ENCODE data around the gene ZC3H18.

ZC3H18 gene

DNA sequence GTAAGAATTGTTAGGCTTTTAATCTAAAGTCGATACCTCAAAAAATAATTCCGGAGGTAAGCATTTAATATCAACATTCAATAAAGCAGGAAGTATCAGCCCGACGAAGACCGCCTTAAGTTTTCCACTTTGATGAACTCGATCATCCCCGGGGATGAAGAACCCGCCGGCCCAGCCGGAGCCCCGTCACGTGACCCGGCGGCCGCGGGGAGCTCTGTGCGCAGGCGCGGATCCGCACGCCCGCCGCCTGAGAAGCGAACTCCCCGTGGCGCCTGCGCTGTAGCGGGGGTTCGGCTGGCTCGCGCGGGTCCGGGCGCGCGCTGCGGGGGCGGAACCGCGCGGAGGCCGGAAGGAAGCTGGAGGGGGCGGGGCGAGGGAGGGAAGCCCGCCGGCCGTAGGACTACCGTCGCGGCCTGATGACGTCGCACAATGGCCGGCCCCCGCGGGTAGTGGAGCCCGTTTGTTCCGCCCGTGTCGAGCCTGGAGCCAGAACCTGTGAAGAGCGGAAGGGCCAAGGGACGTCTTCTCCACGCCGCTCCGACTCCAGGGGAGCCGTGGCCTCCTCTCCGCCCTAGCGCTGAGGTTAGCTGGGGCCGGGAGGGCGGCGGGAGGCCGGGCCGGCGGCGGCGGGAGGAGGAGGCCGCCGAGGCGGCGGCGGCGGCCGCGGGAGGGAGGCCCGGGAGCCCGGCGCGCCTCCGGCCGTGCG lies at the start of gene ZC3H18:
TSS of gene ZC3H18 (plus strand) at position 419 of the 706 bp plus-strand sequence. CDS start 6,721 bp downstream, outside the sequence.
- DNase-seq (ENCODE audit: low read depth) = peak; percentile 97
- H3K4me3 ChIP-seq (ENCODE audit: low read depth, low read length) = peak within 1 kb of the TSS; percentile 98
- TF ChIP-seq, protein P1, sequence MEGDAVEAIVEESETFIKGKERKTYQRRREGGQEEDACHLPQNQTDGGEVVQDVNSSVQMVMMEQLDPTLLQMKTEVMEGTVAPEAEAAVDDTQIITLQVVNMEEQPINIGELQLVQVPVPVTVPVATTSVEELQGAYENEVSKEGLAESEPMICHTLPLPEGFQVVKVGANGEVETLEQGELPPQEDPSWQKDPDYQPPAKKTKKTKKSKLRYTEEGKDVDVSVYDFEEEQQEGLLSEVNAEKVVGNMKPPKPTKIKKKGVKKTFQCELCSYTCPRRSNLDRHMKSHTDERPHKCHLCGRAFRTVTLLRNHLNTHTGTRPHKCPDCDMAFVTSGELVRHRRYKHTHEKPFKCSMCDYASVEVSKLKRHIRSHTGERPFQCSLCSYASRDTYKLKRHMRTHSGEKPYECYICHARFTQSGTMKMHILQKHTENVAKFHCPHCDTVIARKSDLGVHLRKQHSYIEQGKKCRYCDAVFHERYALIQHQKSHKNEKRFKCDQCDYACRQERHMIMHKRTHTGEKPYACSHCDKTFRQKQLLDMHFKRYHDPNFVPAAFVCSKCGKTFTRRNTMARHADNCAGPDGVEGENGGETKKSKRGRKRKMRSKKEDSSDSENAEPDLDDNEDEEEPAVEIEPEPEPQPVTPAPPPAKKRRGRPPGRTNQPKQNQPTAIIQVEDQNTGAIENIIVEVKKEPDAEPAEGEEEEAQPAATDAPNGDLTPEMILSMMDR (IDR thresholded peaks at IDR 0.05; ENCODE audit: low read depth, low read length) = no peak
- TF ChIP-seq POLR2A (IDR thresholded peaks at IDR 0.05; ENCODE audit: extremely low read depth, insufficient read length) = peak; percentile 69
- TF ChIP-seq, protein P2, sequence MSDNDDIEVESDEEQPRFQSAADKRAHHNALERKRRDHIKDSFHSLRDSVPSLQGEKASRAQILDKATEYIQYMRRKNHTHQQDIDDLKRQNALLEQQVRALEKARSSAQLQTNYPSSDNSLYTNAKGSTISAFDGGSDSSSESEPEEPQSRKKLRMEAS (IDR thresholded peaks at IDR 0.05; ENCODE audit: low read depth, low read length) = peak; percentile 86
- peak; percentile 49 for TF ChIP-seq MYC (IDR thresholded peaks at IDR 0.05; ENCODE audit: low read depth, low read length)

DNA sequence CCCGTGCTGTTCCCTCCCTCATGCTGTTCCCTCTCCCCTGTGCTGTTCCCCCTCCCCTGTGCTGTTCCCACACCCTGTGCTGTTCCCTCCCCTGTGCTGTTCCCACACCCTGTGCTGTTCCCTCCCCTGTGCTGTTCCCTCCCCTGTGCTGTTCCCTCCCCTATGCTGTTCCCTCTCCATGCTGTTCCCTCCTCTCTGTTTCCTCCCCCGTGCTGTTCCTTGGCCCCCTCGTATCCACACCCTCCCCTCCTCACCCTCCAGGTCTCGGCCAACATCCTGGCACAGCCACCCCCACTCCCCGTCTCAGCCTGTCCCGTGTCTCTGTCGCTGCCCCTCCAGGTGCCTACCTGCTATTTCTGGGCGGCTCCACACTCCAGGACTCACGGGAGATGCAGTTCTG lies 48.5 kb upstream of the ZC3H18 start:
- DNase-seq (ENCODE audit: low read depth) = no peak
- H3K4me3 ChIP-seq (ENCODE audit: low read depth, low read length) = no peak overlapping the region
- TF ChIP-seq MYC (IDR thresholded peaks at IDR 0.05; ENCODE audit: low read depth, low read length) (no peak), POLR2A (IDR thresholded peaks at IDR 0.05; ENCODE audit: extremely low read depth, insufficient read length) (no peak)
- TF ChIP-seq, protein P2 (IDR thresholded peaks at IDR 0.05; ENCODE audit: low read depth, low read length) = no peak
- TF ChIP-seq, protein P1 (IDR thresholded peaks at IDR 0.05; ENCODE audit: low read depth, low read length) = no peak

DNA sequence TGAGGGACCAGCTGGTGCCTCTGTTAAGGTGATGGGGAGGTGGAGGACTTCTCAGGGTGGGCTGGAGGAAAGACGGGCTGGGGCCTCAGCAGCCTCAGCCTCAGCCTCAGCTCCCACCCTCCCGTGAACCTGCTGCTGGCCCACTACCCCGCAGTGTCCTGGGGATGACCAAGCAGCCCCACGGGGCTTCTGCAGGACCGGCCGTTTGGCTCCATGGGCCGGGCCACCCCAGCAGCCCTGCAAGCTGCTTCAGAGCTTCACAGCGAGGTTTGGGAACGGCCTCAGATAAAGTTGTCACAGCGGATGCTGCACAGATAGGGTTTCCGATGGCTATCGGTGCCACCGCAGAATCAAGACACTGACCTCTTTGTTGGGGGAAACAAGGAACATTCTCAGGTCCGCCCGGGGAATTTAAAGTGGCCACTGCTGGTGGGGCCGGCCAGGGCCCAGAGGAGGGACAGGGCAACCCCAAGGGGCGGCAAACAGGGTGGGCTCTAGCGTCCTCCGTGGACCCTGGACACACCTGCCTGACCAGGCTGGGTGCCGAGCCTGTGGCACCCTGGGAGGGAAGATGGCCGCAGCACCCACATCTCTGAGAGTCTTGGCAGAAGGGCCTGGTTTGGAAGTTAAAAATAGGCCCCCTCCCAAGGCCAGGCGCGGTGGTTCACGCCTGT lies 47.8 kb upstream of the ZC3H18 start:
- no peak overlapping the region for H3K4me3 ChIP-seq (ENCODE audit: low read depth, low read length)
- TF ChIP-seq MYC (IDR thresholded peaks at IDR 0.05; ENCODE audit: low read depth, low read length) (no peak), POLR2A (IDR thresholded peaks at IDR 0.05; ENCODE audit: extremely low read depth, insufficient read length) (no peak)
- TF ChIP-seq, protein P1 (IDR thresholded peaks at IDR 0.05; ENCODE audit: low read depth, low read length) = no peak
- TF ChIP-seq, protein P2 (IDR thresholded peaks at IDR 0.05; ENCODE audit: low read depth, low read length) = no peak
- no peak for DNase-seq (ENCODE audit: low read depth)

DNA sequence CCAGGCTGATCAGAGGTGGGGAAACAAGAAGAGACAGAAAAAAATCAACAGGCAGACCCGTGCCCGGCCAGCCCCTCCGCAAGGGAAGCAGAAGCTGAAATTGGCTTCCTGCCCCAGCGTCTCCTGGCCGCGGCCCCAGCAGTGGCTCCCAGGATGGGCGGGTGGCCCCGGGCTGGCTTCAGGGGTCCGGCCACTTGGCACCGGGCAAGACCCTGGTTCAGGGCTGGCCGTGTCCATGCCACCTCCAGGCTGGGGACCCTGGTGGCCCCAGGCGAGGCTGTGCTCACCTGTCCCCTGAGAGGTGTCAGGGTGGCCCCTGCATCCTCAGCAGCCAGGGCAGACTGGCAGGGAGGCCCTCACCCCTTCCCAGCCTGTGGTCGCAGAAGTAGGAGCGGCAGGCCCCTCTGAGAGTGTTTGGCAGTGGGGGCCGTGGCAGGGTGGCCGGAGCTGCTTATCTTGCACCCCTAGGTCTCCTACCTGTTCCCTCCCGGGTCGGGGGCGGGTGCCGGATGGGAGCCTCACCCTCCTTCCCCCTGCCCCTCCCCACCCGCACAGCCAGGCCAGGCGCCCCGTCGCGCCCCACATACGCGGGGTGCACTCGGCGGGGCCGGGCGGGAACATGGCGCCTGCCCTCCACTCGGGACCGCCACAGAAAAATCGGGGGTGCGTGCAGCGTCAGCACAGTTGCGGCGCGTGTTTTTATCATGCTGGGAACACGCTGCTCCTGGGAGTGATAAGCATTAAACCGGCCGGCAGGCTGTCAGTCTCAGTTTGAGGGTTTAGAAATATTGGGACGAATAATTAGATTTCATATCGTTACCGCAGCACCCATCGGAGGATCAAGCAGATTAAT lies 46.7 kb upstream of the ZC3H18 start:
- DNase-seq (ENCODE audit: low read depth) = no peak
- no peak overlapping the region for H3K4me3 ChIP-seq (ENCODE audit: low read depth, low read length)
- TF ChIP-seq POLR2A (IDR thresholded peaks at IDR 0.05; ENCODE audit: extremely low read depth, insufficient read length) = no peak
- TF ChIP-seq, protein P2 (IDR thresholded peaks at IDR 0.05; ENCODE audit: low read depth, low read length) = no peak
- no peak for TF ChIP-seq MYC (IDR thresholded peaks at IDR 0.05; ENCODE audit: low read depth, low read length)
- TF ChIP-seq, protein P1 (IDR thresholded peaks at IDR 0.05; ENCODE audit: low read depth, low read length) = no peak

DNA sequence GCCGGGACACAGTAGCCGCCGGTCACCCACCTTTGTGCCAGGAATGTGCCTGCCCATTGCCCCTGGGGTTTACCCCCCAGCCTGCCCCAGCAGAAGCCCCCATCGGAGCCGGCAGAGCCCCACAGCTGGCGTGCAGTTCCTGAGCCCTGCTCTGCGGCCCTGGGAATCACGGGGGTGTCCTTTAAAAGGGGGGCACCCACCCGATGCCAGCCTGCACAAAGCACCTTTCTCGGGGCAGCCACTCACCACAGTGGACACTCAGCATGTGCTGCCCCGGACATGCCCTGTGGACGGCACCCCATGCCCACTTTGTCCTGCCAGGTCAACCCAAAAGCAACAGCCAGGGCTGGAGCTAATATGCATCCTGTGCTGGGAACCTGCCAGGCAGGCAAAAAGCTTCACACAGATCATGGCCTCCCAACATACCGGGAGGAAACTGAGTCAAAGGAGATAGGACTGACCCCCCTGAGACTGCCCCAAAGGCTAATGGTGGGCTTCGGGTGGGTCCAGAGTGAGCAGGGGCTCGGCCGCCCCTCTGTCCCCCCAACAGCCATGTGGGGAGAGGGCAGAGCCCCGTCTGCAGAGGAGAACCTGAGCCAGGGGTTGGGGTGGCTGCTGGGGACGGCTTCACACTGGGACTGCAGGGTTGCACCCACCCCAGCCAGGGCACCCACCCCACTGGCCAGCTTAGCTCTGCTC lies 45.8 kb upstream of the ZC3H18 start:
- no peak overlapping the region for H3K4me3 ChIP-seq (ENCODE audit: low read depth, low read length)
- DNase-seq (ENCODE audit: low read depth) = no peak
- TF ChIP-seq, protein P2 (IDR thresholded peaks at IDR 0.05; ENCODE audit: low read depth, low read length) = no peak
- TF ChIP-seq MYC (IDR thresholded peaks at IDR 0.05; ENCODE audit: low read depth, low read length) = no peak
- no peak for TF ChIP-seq POLR2A (IDR thresholded peaks at IDR 0.05; ENCODE audit: extremely low read depth, insufficient read length)
- TF ChIP-seq, protein P1 (IDR thresholded peaks at IDR 0.05; ENCODE audit: low read depth, low read length) = no peak

Measured in NB4 (cell line).